Activated CD8-positive, alpha-beta memory T cell treated with anti-CD3 and anti-CD28 coated beads, Interleukin-2, amount 10 ng/mL, durations not matched to agents 7 days and 5 days (primary cell): ENCODE results near the gene EXPH5. TPM values are rescaled to one million over a fixed set of nuclear protein-coding genes. Genes with fewer than 3 reads are reported as not detected.

Source experiments
- ATAC-seq: fragments of 150-1000 bp; cut with Tn5 transposase; one replicate; pipeline ENCODE4 v1.10.0; 2021; ENCODE audit warnings: moderate library complexity
- CTCF ChIA-PET: fragments of 350-600 bp; sonication (Branson Sonifier 250); formaldehyde crosslinking; loops from one replicate; lab custom pipeline; 2021; ENCODE audit warnings: antibody characterized with exemption; lab: Charles Lee
- DNase-seq: peaks from one replicate; pipeline ENCODE4 v3.0.0-alpha.2; 2020
- H3K27ac Mint-ChIP-seq: one replicate; pipeline ENCODE4 v1.8.0; 2021; ENCODE audit warnings: mild to moderate bottlenecking, mixed read lengths
- H3K27me3 Mint-ChIP-seq: one replicate; pipeline ENCODE4 v1.8.0; 2021; ENCODE audit warnings: mixed read lengths
- H3K36me3 Mint-ChIP-seq: one replicate; pipeline ENCODE4 v1.8.0; 2021; ENCODE audit warnings: mild to moderate bottlenecking, mixed read lengths
- H3K4me1 Mint-ChIP-seq: one replicate; pipeline ENCODE4 v1.8.0; 2021; ENCODE audit warnings: mixed read lengths
- H3K4me3 Mint-ChIP-seq: one replicate; pipeline ENCODE4 v1.8.0; 2021; ENCODE audit warnings: mild to moderate bottlenecking, moderate library complexity, mixed read lengths
- H3K9me3 Mint-ChIP-seq: one replicate; pipeline ENCODE4 v1.8.0; 2022; ENCODE audit warnings: low read depth, mixed read lengths
- total RNA-seq, 2 experiments: library from RNA; stranded (reverse); gene quantifications; one replicate each; pipeline ENCODE4 v1.2.3, GENCODE V29; 2021

EXPH5 gene
- total RNA-seq, 2 experiments from 2014 or later = 0.96 to 1.1 TPM

DNA sequence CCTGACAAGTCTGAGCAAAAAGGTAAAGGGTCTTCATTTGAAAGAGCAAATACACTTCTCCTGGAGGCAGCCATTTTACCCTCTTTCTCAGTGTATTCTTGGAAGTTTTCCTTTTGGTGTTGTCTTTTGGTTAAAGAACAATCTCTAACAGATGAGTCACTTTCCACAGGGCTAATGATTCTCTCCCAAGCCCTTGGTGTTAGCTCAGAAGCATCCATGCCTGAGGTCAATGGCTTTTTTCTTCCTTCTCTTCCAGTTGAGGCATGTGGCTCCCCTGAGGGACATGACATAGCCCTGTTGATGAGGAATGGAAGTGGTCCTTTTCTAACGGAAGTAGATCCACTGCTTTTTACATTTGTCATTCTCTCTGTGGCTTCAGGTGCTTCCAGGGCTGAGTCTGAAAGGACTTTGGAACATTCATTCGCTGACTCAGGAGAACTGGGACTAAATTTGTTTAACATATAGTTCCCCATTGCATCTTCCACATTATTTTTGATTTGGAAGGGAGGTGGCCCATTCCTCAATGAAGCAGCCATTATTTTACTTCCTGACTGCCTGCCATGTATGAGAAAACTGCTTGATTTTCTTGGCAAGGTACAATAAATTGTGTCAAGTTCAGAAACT lies 81.6 kb downstream of the EXPH5 start:
- Mint-ChIP-seq H3K27ac (no peak overlapping the region), H3K4me3 (no peak overlapping the region), H3K36me3 (no peaks in the 10 kb centered on the region), H3K4me1 (peaks cover 5% of the 10 kb centered on the region), H3K27me3 (peaks cover 16% of the 10 kb centered on the region), H3K9me3 (no peaks in the 10 kb centered on the region)
- no peak for DNase-seq
- CTCF ChIA-PET = no interaction called here
- ATAC-seq = no peak

DNA sequence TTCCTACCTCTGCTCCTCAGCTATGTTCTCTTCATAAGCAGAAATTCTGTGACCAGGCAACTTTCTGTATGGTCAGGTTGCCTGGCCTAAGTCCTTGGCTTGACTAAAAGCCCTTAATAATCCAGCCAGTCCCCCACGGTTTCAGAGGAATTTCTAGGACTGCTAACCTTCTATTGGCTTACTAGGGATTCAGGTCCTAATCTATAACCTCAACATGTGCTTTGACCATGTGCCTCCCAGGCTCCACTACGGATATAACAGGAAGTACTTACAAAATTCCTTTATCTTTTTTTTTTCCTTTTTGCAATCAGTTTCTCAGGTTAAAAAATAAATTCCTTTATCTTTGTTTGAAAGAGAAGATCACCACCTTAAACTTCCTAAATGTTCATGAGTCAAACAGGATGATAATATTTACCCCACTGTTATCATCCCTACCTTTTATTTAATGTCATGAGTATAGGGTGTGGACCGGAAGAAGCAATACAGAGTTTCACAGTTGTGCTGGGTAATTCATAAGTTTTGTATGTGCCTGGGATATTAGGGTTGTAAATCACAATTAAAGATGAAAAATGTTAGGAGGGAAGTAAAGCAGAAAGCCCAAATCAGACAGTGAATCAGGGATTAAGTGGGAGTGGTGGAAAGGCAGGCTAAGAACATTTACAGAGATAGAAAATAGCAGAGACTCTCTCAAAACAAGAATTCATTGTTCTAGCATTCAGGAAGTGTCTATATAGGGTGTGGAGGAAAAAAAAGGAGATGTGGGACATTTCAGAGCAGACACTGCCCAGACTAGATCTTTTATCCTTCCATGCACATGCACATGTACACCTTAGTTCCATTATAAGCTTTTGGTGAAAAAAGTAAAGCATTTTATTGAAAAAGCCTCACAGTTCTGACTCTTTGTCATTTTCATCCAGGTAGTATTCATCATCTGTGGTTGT lies 84.6 kb downstream of the EXPH5 start:
- no peak overlapping the region for H3K4me3 Mint-ChIP-seq
- no peaks in the 10 kb centered on the region for H3K36me3 Mint-ChIP-seq
- peaks cover 3% of the 10 kb centered on the region for H3K4me1 Mint-ChIP-seq
- no peaks in the 10 kb centered on the region for H3K9me3 Mint-ChIP-seq
- H3K27ac Mint-ChIP-seq = no peak overlapping the region
- CTCF ChIA-PET = no interaction called here
- ATAC-seq (no peak), DNase-seq (no peak)
- H3K27me3 Mint-ChIP-seq = peaks cover 16% of the 10 kb centered on the region

- CTCF ChIA-PET = no interaction called here
- no peak overlapping the region for H3K27ac Mint-ChIP-seq
- H3K9me3 Mint-ChIP-seq = no peaks in the 10 kb centered on the region
Observed at GRCh38 chr11:108501396-108501795, 92.2 kb downstream of the EXPH5 start.

GRCh38 chr11:108500721-108501120 lies 92.8 kb downstream of the EXPH5 start:
- no peak overlapping the region for H3K27ac Mint-ChIP-seq
- H3K4me1 Mint-ChIP-seq = peaks cover 23% of the 10 kb centered on the region
- peaks cover 7% of the 10 kb centered on the region for H3K36me3 Mint-ChIP-seq
- no peak overlapping the region for H3K4me3 Mint-ChIP-seq
- H3K27me3 Mint-ChIP-seq = no peaks in the 10 kb centered on the region
- no peaks in the 10 kb centered on the region for H3K9me3 Mint-ChIP-seq
- ATAC-seq (no peak), DNase-seq (no peak)
- CTCF ChIA-PET = no interaction called here

More at GRCh38 chr11:108501396-108501795, 92.2 kb downstream of the EXPH5 start:
- H3K4me3 Mint-ChIP-seq = no peak overlapping the region
- ATAC-seq = no peak
- H3K36me3 Mint-ChIP-seq = peaks cover 7% of the 10 kb centered on the region
- DNase-seq = no peak
- peaks cover 18% of the 10 kb centered on the region for H3K4me1 Mint-ChIP-seq
- no peaks in the 10 kb centered on the region for H3K27me3 Mint-ChIP-seq

DNA sequence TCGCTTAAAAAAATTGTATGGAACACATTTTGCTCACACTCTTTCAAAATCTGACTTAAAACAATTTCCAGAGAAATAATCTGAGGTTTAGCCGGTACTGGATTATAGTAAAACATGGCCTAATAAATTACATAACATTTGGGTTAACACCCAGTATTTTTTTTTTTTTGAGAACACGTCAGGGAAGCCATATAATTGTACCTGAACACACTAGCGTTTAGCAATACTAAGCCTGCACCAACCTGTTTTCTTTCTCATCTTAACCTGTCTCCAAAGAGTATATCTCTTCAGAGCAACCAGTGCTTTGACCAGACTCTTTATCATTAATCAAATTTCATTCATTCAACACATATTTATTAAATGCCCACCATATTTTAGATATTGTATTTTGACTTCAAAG lies 93.4 kb downstream of the EXPH5 start:
- Mint-ChIP-seq H3K4me3 (no peak overlapping the region), H3K27me3 (no peaks in the 10 kb centered on the region), H3K27ac (peak overlapping the region; percentile 7), H3K9me3 (no peaks in the 10 kb centered on the region), H3K36me3 (peaks cover 9% of the 10 kb centered on the region), H3K4me1 (peaks cover 25% of the 10 kb centered on the region)
- CTCF ChIA-PET = no interaction called here
- no peak for ATAC-seq
- DNase-seq = no peak

DNA sequence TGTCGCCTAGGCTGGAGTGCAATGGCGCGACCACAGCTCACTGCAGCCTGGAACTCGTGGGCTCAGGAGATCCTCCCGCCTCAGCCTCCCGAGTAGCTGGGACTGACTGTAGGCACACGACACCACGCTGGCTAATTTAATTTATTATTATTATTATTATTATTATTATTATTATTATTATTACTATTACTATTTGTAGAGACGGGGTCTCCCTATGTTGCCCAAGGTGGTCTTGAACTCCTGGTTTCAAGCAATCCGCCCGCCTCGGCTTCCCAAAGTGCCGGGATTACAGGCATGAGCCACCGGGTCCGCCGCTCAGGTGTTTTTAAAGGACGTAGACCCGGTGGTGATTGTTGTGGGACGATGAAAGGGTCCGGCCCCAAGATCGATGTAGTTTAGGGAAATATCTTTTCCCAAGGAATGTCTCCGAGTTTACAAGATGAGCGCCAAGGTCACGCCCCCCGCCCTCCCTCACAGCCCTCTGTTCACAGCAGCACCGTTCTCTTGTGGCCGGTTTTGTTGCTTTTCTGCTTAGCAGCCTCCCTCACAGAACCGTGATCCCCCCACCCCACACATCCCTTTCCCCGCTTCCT lies 94.7 kb downstream of the EXPH5 start:
- CTCF ChIA-PET = no interaction called here
- H3K9me3 Mint-ChIP-seq = no peaks in the 10 kb centered on the region
- H3K27me3 Mint-ChIP-seq = no peaks in the 10 kb centered on the region
- peak overlapping the region; percentile 85 for H3K4me3 Mint-ChIP-seq
- peaks cover 17% of the 10 kb centered on the region for H3K36me3 Mint-ChIP-seq
- ATAC-seq (no peak), DNase-seq (no peak)
- peak overlapping the region; percentile 92 for H3K27ac Mint-ChIP-seq
- H3K4me1 Mint-ChIP-seq = peaks cover 31% of the 10 kb centered on the region

DNA sequence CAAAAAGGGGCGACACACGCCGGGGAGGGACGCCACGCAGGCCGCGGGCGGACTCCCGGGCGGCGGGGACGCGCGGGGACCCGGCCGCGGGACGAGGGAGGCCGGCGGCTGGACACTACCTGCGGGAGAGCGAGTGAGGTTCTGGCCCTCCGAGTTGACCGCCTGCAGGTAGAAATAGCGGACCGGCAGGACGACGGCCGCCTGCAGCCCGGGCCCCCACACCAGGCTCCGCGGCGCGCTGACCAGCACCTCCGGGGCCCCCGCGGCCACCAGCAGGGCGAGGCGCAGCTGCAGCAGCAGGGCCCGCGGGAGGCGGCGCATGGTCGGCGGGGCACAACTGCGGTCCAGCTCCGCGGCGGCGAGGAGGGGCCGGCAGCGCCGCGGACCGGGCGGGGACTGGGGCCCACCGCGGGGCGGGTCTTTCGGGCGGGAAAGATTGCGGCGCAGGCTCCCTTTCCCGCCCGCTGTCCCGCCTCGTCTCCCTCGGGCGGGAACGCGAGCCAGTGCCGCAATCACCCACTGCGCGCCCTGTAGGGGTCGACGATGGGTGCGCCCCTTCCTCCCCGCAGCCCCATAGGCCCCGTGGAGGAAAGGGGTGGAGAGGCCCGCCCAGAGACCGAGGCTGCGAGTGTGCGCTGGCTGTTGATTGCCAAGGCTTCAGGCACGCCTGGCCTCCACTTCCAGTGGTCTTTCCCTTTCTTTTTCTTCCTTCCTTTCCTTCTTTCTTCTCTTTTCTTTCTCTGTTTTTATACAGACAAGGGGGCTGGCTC lies 95.3 kb downstream of the EXPH5 start, which contains the start of gene POGLUT3:
POGLUT3 (minus strand) TSS at position 339 of the 770 bp plus-strand sequence; CDS start at position 321, 18 bp downstream.
- no peaks in the 10 kb centered on the region for H3K27me3 Mint-ChIP-seq
- H3K4me1 Mint-ChIP-seq = peaks cover 35% of the 10 kb centered on the region

GRCh38 chr11:108497317-108498045 lies 96.1 kb downstream of the EXPH5 start:
- no peaks in the 10 kb centered on the region for H3K9me3 Mint-ChIP-seq

More for the DNA sequence above, 95.3 kb downstream of the EXPH5 start, which contains the start of gene POGLUT3:
- CTCF ChIA-PET = interaction anchor here (0.8 kb wide), 1 partner anchor 8 kb away, joined by 3 read pairs; no protein-coding TSS in a partner anchor
- H3K27ac Mint-ChIP-seq = peak within 1 kb of the TSS; percentile 98
- DNase-seq (peak; percentile 65), ATAC-seq (peak; percentile 69)
- no peaks in the 10 kb centered on the region for H3K9me3 Mint-ChIP-seq
- peaks cover 18% of the 10 kb centered on the region for H3K36me3 Mint-ChIP-seq
- peak within 1 kb of the TSS; percentile 92 for H3K4me3 Mint-ChIP-seq

GRCh38 chr11:108496643-108497256 lies 96.8 kb downstream of the EXPH5 start:
- peaks cover 42% of the 10 kb centered on the region for H3K4me1 Mint-ChIP-seq
- H3K27ac Mint-ChIP-seq = peak overlapping the region; percentile 98
- CTCF ChIA-PET = no interaction called here
- no peaks in the 10 kb centered on the region for H3K9me3 Mint-ChIP-seq
- ATAC-seq (no peak), DNase-seq (no peak)
- peaks cover 24% of the 10 kb centered on the region for H3K36me3 Mint-ChIP-seq
- H3K4me3 Mint-ChIP-seq = peak overlapping the region; percentile 92
- H3K27me3 Mint-ChIP-seq = no peaks in the 10 kb centered on the region

More at GRCh38 chr11:108497317-108498045, 96.1 kb downstream of the EXPH5 start:
- Mint-ChIP-seq H3K4me3 (peak overlapping the region; percentile 92), H3K27me3 (no peaks in the 10 kb centered on the region), H3K4me1 (peaks cover 37% of the 10 kb centered on the region), H3K36me3 (peaks cover 19% of the 10 kb centered on the region), H3K27ac (peak overlapping the region; percentile 98)
- peak; percentile 81 for DNase-seq
- ATAC-seq = peak; percentile 83
- CTCF ChIA-PET = interaction anchor here (0.8 kb wide), 1 partner anchor 9 kb away, joined by 3 read pairs; no protein-coding TSS in a partner anchor

GRCh38 chr11:108495326-108495725 lies 98.2 kb downstream of the EXPH5 start:
- DNase-seq (no peak), ATAC-seq (no peak)
- H3K9me3 Mint-ChIP-seq = no peaks in the 10 kb centered on the region
- no peak overlapping the region for H3K4me3 Mint-ChIP-seq
- H3K27me3 Mint-ChIP-seq = no peaks in the 10 kb centered on the region
- H3K4me1 Mint-ChIP-seq = peaks cover 42% of the 10 kb centered on the region
- no peak overlapping the region for H3K27ac Mint-ChIP-seq
- CTCF ChIA-PET = no interaction called here
- peaks cover 30% of the 10 kb centered on the region for H3K36me3 Mint-ChIP-seq

GRCh38 chr11:108494182-108494581 lies 99.4 kb downstream of the EXPH5 start:
- DNase-seq = no peak
- Mint-ChIP-seq H3K9me3 (no peaks in the 10 kb centered on the region), H3K27me3 (no peaks in the 10 kb centered on the region), H3K4me3 (no peak overlapping the region), H3K27ac (no peak overlapping the region), H3K4me1 (peaks cover 36% of the 10 kb centered on the region), H3K36me3 (peaks cover 34% of the 10 kb centered on the region)
- ATAC-seq = no peak
- CTCF ChIA-PET = interaction anchor here (1.2 kb wide), 1 partner anchor 28 kb away, joined by 3 read pairs; no protein-coding TSS in a partner anchor

GRCh38 chr11:108491936-108492335 lies 101.6 kb downstream of the EXPH5 start:
- peaks cover 30% of the 10 kb centered on the region for H3K4me1 Mint-ChIP-seq
- CTCF ChIA-PET = no interaction called here
- ATAC-seq (no peak), DNase-seq (no peak)
- H3K9me3 Mint-ChIP-seq = no peaks in the 10 kb centered on the region
- H3K4me3 Mint-ChIP-seq = no peak overlapping the region
- H3K36me3 Mint-ChIP-seq = peaks cover 50% of the 10 kb centered on the region
- H3K27me3 Mint-ChIP-seq = no peaks in the 10 kb centered on the region
- no peak overlapping the region for H3K27ac Mint-ChIP-seq
